ENCODE data around the gene TNFRSF8.

GRCh38 chr1:12167493-12168429 lies 104.7 kb downstream of the TNFRSF8 start:
- TF ChIP-seq, protein P1, sequence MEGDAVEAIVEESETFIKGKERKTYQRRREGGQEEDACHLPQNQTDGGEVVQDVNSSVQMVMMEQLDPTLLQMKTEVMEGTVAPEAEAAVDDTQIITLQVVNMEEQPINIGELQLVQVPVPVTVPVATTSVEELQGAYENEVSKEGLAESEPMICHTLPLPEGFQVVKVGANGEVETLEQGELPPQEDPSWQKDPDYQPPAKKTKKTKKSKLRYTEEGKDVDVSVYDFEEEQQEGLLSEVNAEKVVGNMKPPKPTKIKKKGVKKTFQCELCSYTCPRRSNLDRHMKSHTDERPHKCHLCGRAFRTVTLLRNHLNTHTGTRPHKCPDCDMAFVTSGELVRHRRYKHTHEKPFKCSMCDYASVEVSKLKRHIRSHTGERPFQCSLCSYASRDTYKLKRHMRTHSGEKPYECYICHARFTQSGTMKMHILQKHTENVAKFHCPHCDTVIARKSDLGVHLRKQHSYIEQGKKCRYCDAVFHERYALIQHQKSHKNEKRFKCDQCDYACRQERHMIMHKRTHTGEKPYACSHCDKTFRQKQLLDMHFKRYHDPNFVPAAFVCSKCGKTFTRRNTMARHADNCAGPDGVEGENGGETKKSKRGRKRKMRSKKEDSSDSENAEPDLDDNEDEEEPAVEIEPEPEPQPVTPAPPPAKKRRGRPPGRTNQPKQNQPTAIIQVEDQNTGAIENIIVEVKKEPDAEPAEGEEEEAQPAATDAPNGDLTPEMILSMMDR (IDR thresholded peaks at IDR 0.05; ENCODE audit: low read depth, low read length, poor library complexity, severe bottlenecking): no peak
- TF ChIP-seq EZH2phosphoT487 (IDR thresholded peaks at IDR 0.05; ENCODE audit: borderline replicate concordance, low read length): peak; percentile 85; the same call in 1 of the 2 replicates
